Activated T-cell treated with anti-CD3 and anti-CD28 coated beads, Interleukin-2, amount 50 U/mL, for 24 hours (primary cell): ENCODE data around the gene HELZ.
"Not testable (repeated sequence)": the region's sequence is repeated elsewhere in the genome, so short reads cannot be mapped to it uniquely, and the experiment has no call there.

Experiments
- DNase-seq: peaks from one replicate; pipeline ENCODE4 v3.0.0-alpha.2; 2020
- H3K27ac Mint-ChIP-seq: 2 replicates; pipeline ENCODE4 v1.8.0; 2020; ENCODE audit warnings: mild to moderate bottlenecking, mixed read lengths
- H3K27me3 Mint-ChIP-seq: 2 replicates; pipeline ENCODE4 v1.8.0; 2020; ENCODE audit warnings: mixed read lengths
- H3K36me3 Mint-ChIP-seq: 2 replicates; pipeline ENCODE4 v1.8.0; 2020; ENCODE audit warnings: low read depth, mixed read lengths
- H3K4me1 Mint-ChIP-seq: 2 replicates; pipeline ENCODE4 v1.8.0; 2020; ENCODE audit warnings: low read depth, mixed read lengths
- H3K4me3 Mint-ChIP-seq: 2 replicates; pipeline ENCODE4 v1.8.0; 2020; ENCODE audit warnings: mild to moderate bottlenecking, moderate library complexity, mixed read lengths
- H3K9me3 Mint-ChIP-seq: 2 replicates; pipeline ENCODE4 v1.8.0; 2020; ENCODE audit warnings: mixed read lengths

The HELZ gene

GRCh38 chr17:67245073-67245693 lies at the start of gene HELZ:
TSS of gene HELZ (minus strand) at chr17:67245196. CDS start at chr17:67218804, 26,392 bp downstream.
- DNase-seq = peak; percentile 83
- Mint-ChIP-seq H3K27me3 (no peaks in the 10 kb centered on the region), H3K4me3 (peak within 1 kb of the TSS; percentile 91), H3K9me3 (no peaks in the 10 kb centered on the region), H3K4me1 (peaks cover 45% of the 10 kb centered on the region), H3K27ac (peak within 1 kb of the TSS; percentile 94), H3K36me3 (peaks cover 37% of the 10 kb centered on the region)

- Mint-ChIP-seq H3K36me3 (no peaks in the 10 kb centered on the region), H3K4me3 (no peak overlapping the region), H3K4me1 (no peaks in the 10 kb centered on the region), H3K9me3 (no peaks in the 10 kb centered on the region), H3K27ac (no peak overlapping the region), H3K27me3 (no peaks in the 10 kb centered on the region)
- peak; percentile 70 for DNase-seq
Measured at GRCh38 chr17:67293251-67294203, 48.5 kb upstream of the HELZ start.

- Mint-ChIP-seq H3K27ac (no peak overlapping the region), H3K9me3 (no peaks in the 10 kb centered on the region), H3K27me3 (no peaks in the 10 kb centered on the region), H3K4me1 (no peaks in the 10 kb centered on the region), H3K36me3 (no peaks in the 10 kb centered on the region), H3K4me3 (no peak overlapping the region)
- DNase-seq = no peak
Measured at GRCh38 chr17:67290711-67291291, 45.8 kb upstream of the HELZ start.

GRCh38 chr17:67290244-67290643 lies 45.2 kb upstream of the HELZ start:
- Mint-ChIP-seq H3K4me1 (no peaks in the 10 kb centered on the region), H3K27me3 (no peaks in the 10 kb centered on the region), H3K4me3 (no peak overlapping the region), H3K27ac (no peak overlapping the region), H3K36me3 (no peaks in the 10 kb centered on the region), H3K9me3 (no peaks in the 10 kb centered on the region)
- no peak for DNase-seq

- Mint-ChIP-seq H3K9me3 (no peaks in the 10 kb centered on the region), H3K4me3 (no peak overlapping the region), H3K27ac (no peak overlapping the region), H3K36me3 (no peaks in the 10 kb centered on the region), H3K4me1 (no peaks in the 10 kb centered on the region), H3K27me3 (no peaks in the 10 kb centered on the region)
- no peak for DNase-seq
Measured at GRCh38 chr17:67289181-67289876, 44.3 kb upstream of the HELZ start.

GRCh38 chr17:67286826-67287225 lies 41.8 kb upstream of the HELZ start:
- not testable (repeated sequence) for H3K4me1 Mint-ChIP-seq, DNase-seq, H3K27ac Mint-ChIP-seq, H3K27me3 Mint-ChIP-seq, H3K9me3 Mint-ChIP-seq, H3K36me3 Mint-ChIP-seq, H3K4me3 Mint-ChIP-seq

GRCh38 chr17:67285360-67285759 lies 40.4 kb upstream of the HELZ start:
- no peak overlapping the region for H3K27ac Mint-ChIP-seq
- H3K27me3 Mint-ChIP-seq = no peaks in the 10 kb centered on the region
- no peak overlapping the region for H3K4me3 Mint-ChIP-seq
- no peaks in the 10 kb centered on the region for H3K4me1 Mint-ChIP-seq
- DNase-seq = no peak
- H3K9me3 Mint-ChIP-seq = no peaks in the 10 kb centered on the region
- no peaks in the 10 kb centered on the region for H3K36me3 Mint-ChIP-seq

- no peak overlapping the region for H3K27ac Mint-ChIP-seq
- H3K36me3 Mint-ChIP-seq = no peaks in the 10 kb centered on the region
- no peaks in the 10 kb centered on the region for H3K9me3 Mint-ChIP-seq
- DNase-seq = no peak
- no peaks in the 10 kb centered on the region for H3K4me1 Mint-ChIP-seq
- no peak overlapping the region for H3K4me3 Mint-ChIP-seq
- no peaks in the 10 kb centered on the region for H3K27me3 Mint-ChIP-seq
Measured at GRCh38 chr17:67283731-67284516, 38.9 kb upstream of the HELZ start.

- DNase-seq = no peak
- no peaks in the 10 kb centered on the region for H3K9me3 Mint-ChIP-seq
- no peaks in the 10 kb centered on the region for H3K36me3 Mint-ChIP-seq
- no peaks in the 10 kb centered on the region for H3K4me1 Mint-ChIP-seq
- no peak overlapping the region for H3K4me3 Mint-ChIP-seq
- no peak overlapping the region for H3K27ac Mint-ChIP-seq
- H3K27me3 Mint-ChIP-seq = no peaks in the 10 kb centered on the region
Measured at GRCh38 chr17:67281743-67282142, 36.7 kb upstream of the HELZ start.

GRCh38 chr17:67281053-67281452 lies 36.1 kb upstream of the HELZ start:
- Mint-ChIP-seq H3K4me1 (no peaks in the 10 kb centered on the region), H3K9me3 (no peaks in the 10 kb centered on the region), H3K4me3 (no peak overlapping the region), H3K36me3 (no peaks in the 10 kb centered on the region), H3K27me3 (no peaks in the 10 kb centered on the region), H3K27ac (no peak overlapping the region)
- DNase-seq = no peak

GRCh38 chr17:67280279-67280678 lies 35.3 kb upstream of the HELZ start:
- no peak overlapping the region for H3K4me3 Mint-ChIP-seq
- no peaks in the 10 kb centered on the region for H3K9me3 Mint-ChIP-seq
- no peaks in the 10 kb centered on the region for H3K27me3 Mint-ChIP-seq
- H3K4me1 Mint-ChIP-seq = no peaks in the 10 kb centered on the region
- no peaks in the 10 kb centered on the region for H3K36me3 Mint-ChIP-seq
- no peak for DNase-seq
- no peak overlapping the region for H3K27ac Mint-ChIP-seq

GRCh38 chr17:67279115-67279514 lies 34.1 kb upstream of the HELZ start:
- DNase-seq = no peak
- Mint-ChIP-seq H3K4me1 (no peaks in the 10 kb centered on the region), H3K36me3 (no peaks in the 10 kb centered on the region), H3K27ac (no peak overlapping the region), H3K9me3 (no peaks in the 10 kb centered on the region), H3K4me3 (no peak overlapping the region), H3K27me3 (no peaks in the 10 kb centered on the region)

GRCh38 chr17:67278363-67278762 lies 33.4 kb upstream of the HELZ start:
- Mint-ChIP-seq H3K36me3 (no peaks in the 10 kb centered on the region), H3K9me3 (no peaks in the 10 kb centered on the region), H3K4me1 (no peaks in the 10 kb centered on the region), H3K27me3 (no peaks in the 10 kb centered on the region), H3K27ac (no peak overlapping the region), H3K4me3 (no peak overlapping the region)
- DNase-seq = no peak

- Mint-ChIP-seq H3K4me3 (no peak overlapping the region), H3K4me1 (no peaks in the 10 kb centered on the region), H3K27me3 (no peaks in the 10 kb centered on the region), H3K36me3 (no peaks in the 10 kb centered on the region), H3K9me3 (no peaks in the 10 kb centered on the region), H3K27ac (no peak overlapping the region)
- DNase-seq = no peak
Measured at GRCh38 chr17:67276075-67276474, 31.1 kb upstream of the HELZ start.
